Stimulated activated naive CD8-positive, alpha-beta T cell treated with anti-CD3 and anti-CD28 coated beads, Interleukin-15, Interleukin-2, amounts not matched to agents 100 ng/mL and 50 ng/mL, for 24 hours (primary cell): Measurements from ENCODE around the gene HOXC13.
A peak's percentile ranks its signal among the peaks of the same experiment; 100 is the strongest.

ENCODE experiments used
- H3K27ac Mint-ChIP-seq: one replicate; pipeline ENCODE4 v1.8.0; 2021; ENCODE audit warnings: mild to moderate bottlenecking, mixed read lengths
- H3K27me3 Mint-ChIP-seq: one replicate; pipeline ENCODE4 v1.8.0; 2021; ENCODE audit warnings: mixed read lengths
- H3K36me3 Mint-ChIP-seq: one replicate; pipeline ENCODE4 v1.8.0; 2021; ENCODE audit warnings: low read depth, mixed read lengths
- H3K4me1 Mint-ChIP-seq: one replicate; pipeline ENCODE4 v1.8.0; 2021; ENCODE audit warnings: low read depth, mixed read lengths
- H3K4me3 Mint-ChIP-seq: one replicate; pipeline ENCODE4 v1.8.0; 2021; ENCODE audit warnings: mild to moderate bottlenecking, mixed read lengths
- H3K9me3 Mint-ChIP-seq: one replicate; pipeline ENCODE4 v1.8.0; 2021; ENCODE audit warnings: mixed read lengths

HOXC13 gene

DNA sequence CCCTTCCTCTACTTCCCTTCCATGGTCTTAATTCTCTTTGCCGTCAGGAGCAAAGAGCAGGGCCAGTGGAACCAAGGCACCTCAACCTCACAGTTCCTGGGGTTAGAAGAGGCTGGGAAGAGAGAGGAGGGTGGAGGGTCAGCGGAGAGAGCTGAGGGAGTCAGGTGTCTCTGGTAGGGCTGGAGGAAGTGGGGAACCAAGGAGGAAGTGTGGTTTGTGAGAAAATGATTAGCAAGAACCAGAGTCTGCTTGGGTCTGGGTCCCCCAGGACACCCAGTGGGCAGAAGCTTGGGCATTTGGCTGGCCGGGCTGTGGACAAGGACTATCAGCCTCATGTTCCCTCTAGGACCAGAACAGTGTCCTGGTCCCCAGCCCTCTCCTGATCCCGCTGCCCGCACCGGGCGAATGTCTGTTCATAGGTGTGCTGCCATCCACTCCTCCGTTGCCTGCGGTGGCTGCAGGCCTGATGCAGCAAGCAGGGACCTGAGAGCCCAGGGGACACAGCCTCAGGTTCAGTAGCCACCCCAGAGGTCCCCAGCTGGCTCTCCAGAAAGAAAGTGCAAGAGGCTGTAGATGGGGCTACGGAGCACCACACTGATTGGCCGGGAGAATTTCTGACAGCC is 18.4 kb downstream of the HOXC13 start:
- Mint-ChIP-seq H3K36me3 (no peaks in the 10 kb centered on the region), H3K4me3 (no peak overlapping the region), H3K27me3 (peaks cover 89% of the 10 kb centered on the region), H3K27ac (no peak overlapping the region), H3K9me3 (no peaks in the 10 kb centered on the region), H3K4me1 (peaks cover 18% of the 10 kb centered on the region)

- Mint-ChIP-seq H3K36me3 (no peaks in the 10 kb centered on the region), H3K9me3 (no peaks in the 10 kb centered on the region), H3K4me3 (no peak overlapping the region), H3K27me3 (peaks cover 88% of the 10 kb centered on the region), H3K4me1 (peaks cover 17% of the 10 kb centered on the region), H3K27ac (no peak overlapping the region)
Observed at GRCh38 chr12:53958128-53958527, 19.5 kb downstream of the HOXC13 start.

- H3K27me3 Mint-ChIP-seq = peaks cover 88% of the 10 kb centered on the region
- H3K4me1 Mint-ChIP-seq = peaks cover 21% of the 10 kb centered on the region
- H3K36me3 Mint-ChIP-seq = no peaks in the 10 kb centered on the region
- no peak overlapping the region for H3K4me3 Mint-ChIP-seq
- H3K27ac Mint-ChIP-seq = no peak overlapping the region
- H3K9me3 Mint-ChIP-seq = no peaks in the 10 kb centered on the region
Observed at GRCh38 chr12:53959314-53959713, 20.7 kb downstream of the HOXC13 start.

- peak overlapping the region; percentile 61 for H3K27ac Mint-ChIP-seq
Observed at GRCh38 chr12:53960187-53961024, 21.8 kb downstream of the HOXC13 start.

GRCh38 chr12:53961025-53961761 is 22.6 kb downstream of the HOXC13 start:
- Mint-ChIP-seq H3K4me3 (no peak overlapping the region), H3K9me3 (no peaks in the 10 kb centered on the region), H3K4me1 (peaks cover 30% of the 10 kb centered on the region), H3K27ac (no peak overlapping the region), H3K36me3 (no peaks in the 10 kb centered on the region), H3K27me3 (peaks cover 91% of the 10 kb centered on the region)

More at GRCh38 chr12:53960187-53961024, 21.8 kb downstream of the HOXC13 start:
- Mint-ChIP-seq H3K9me3 (no peaks in the 10 kb centered on the region), H3K4me3 (no peak overlapping the region), H3K4me1 (peaks cover 30% of the 10 kb centered on the region), H3K27me3 (peaks cover 91% of the 10 kb centered on the region), H3K36me3 (no peaks in the 10 kb centered on the region)

DNA sequence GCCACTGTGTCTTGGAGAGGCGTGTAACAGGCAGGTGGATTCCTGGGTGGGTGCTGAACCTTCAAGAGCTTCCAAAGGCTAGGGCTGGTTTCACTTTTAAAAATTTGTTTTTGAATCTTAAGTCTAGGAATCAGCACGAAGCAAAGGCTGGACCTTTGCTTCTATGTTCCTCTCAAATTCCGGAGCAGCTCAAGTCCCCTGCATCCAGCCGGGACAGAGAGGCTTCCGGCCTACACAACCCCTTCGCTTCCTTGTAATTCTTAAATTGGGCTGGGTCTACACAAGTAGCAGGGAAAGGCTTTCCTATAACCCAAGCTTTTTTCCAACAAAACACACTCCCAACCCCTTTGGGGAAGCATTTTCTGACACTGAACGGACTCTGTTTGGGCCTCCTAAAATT is 24.4 kb downstream of the HOXC13 start:
- Mint-ChIP-seq H3K36me3 (no peaks in the 10 kb centered on the region), H3K4me3 (no peak overlapping the region), H3K4me1 (peaks cover 32% of the 10 kb centered on the region), H3K27ac (no peak overlapping the region), H3K9me3 (no peaks in the 10 kb centered on the region), H3K27me3 (peaks cover 91% of the 10 kb centered on the region)

DNA sequence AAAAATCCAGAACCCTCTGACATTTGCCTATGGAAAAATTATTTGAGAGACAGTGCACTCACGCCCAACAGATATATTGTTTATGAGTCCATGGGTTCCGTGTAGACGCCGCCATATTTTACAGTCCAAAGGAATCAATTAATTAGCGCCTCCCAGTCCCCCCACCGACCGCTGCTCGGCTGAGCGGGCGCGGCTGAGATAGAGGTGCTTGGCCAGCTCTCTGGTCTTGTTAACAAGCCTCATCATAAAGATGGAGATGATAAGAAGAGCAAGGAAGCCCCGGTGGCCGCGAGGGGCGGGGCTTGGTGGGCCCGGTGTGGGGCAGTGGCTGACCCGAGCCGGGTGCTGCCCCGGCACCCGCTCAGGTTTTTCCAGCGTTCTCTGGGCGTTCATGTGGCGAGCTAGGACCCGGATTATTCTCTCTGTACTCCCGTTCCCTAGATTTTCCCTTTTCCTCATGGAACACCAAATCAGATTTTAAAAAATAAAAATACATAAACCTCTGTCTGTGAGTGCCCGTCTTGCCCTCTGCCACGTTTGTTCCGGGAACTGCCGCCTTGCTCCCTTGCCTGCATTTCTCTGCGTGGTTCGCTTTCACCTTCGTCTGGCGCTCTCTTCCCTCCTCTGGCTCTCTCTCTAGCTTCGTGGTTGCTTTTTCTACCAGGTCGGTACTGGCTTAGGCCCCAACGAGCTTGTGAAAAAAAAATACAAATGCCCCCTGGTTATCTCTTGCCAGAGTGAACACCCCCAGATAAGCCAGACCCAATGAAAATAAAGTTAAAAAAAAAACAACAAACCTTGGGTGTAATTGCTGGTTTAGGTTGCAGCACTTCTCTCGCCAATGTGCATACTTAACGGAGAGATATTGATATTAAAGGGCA is 25.0 kb downstream of the HOXC13 start:
- Mint-ChIP-seq H3K27ac (peak overlapping the region; percentile 55), H3K36me3 (no peaks in the 10 kb centered on the region), H3K27me3 (peaks cover 91% of the 10 kb centered on the region), H3K4me3 (peak overlapping the region; percentile 31), H3K4me1 (peaks cover 32% of the 10 kb centered on the region), H3K9me3 (no peaks in the 10 kb centered on the region)

DNA sequence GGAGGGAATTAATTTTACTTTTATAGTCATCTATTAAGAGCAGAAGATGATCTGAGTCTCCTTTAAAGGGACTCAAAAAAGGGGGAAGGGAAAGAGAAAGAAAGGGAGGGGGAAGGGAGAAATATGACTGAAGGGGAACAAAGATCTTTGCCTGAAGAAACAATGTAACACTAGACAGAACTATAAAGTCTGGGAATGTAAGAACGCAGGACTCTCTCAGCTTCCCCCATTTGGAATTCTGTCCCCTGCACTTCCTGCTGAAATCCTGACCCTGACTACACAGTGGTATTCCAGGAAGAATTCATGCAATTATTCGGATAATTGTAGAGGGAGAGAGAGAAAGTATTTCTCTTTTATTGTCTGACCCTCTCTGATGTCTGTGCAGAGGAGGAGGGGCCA is 25.7 kb downstream of the HOXC13 start:
- H3K36me3 Mint-ChIP-seq = no peaks in the 10 kb centered on the region
- H3K4me3 Mint-ChIP-seq = no peak overlapping the region
- H3K27ac Mint-ChIP-seq = no peak overlapping the region
- H3K27me3 Mint-ChIP-seq = peaks cover 91% of the 10 kb centered on the region
- peaks cover 32% of the 10 kb centered on the region for H3K4me1 Mint-ChIP-seq
- no peaks in the 10 kb centered on the region for H3K9me3 Mint-ChIP-seq

GRCh38 chr12:53965281-53966084 is 26.9 kb downstream of the HOXC13 start:
- peaks cover 29% of the 10 kb centered on the region for H3K4me1 Mint-ChIP-seq
- H3K4me3 Mint-ChIP-seq = peak overlapping the region; percentile 22
- H3K27me3 Mint-ChIP-seq = peaks cover 91% of the 10 kb centered on the region
- no peaks in the 10 kb centered on the region for H3K36me3 Mint-ChIP-seq
- H3K27ac Mint-ChIP-seq = no peak overlapping the region
- H3K9me3 Mint-ChIP-seq = no peaks in the 10 kb centered on the region

DNA sequence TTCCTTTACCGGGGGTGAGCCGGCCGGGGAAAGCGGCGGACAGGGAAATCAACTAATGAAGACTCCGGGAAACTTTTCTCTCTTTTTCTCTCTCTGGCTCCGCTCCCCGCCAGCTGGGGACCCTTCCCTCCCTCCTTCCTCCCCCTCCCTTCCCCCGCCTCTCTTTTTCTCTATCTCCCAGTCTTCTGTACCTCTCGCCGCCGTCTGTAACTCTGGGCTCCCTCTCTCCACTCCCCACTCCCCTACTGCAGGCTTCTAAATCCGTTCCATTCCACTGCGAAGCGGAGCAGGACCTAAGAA is 27.4 kb downstream of the HOXC13 start:
- Mint-ChIP-seq H3K36me3 (no peaks in the 10 kb centered on the region), H3K4me1 (peaks cover 28% of the 10 kb centered on the region), H3K27ac (no peak overlapping the region), H3K9me3 (no peaks in the 10 kb centered on the region), H3K4me3 (peak overlapping the region; percentile 22), H3K27me3 (peaks cover 95% of the 10 kb centered on the region)

DNA sequence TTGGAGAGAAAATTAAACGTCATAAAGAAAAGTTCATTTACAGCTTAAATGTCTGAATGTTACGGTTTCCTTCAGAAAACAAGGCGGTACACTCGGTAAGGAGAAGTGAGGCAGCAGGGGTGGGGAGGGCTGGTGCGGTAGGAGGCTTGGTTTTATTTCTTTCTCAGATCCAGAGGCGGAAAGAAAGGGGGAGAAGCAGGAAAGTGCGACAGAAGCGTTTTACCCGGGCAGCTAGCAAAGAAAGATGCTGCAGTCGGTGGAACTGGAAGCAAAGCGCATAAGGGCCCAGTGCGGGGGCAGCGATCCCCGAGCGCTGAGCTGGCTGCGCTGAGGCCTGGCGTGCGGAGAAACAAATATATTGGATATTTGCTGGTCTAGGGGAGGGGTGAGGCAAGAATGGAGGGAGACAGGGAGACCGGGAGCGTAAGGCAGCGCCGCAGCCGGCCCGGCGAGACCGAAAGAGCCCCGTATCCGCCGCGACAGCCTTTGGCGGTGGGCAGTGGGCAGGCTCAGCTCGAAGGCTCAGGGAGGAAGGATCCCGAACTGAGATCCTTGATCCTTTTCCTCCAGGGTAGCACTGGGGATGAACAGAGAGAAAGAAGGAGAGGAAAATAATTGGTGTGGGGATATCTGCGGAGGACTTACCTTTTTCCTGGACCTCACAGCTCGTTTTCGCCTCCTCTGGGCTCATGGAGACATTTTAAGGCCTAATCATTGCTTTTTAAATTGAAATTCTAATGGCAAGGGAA is 27.9 kb downstream of the HOXC13 start:
- no peaks in the 10 kb centered on the region for H3K9me3 Mint-ChIP-seq
- H3K27ac Mint-ChIP-seq = no peak overlapping the region
- peaks cover 99% of the 10 kb centered on the region for H3K27me3 Mint-ChIP-seq
- H3K4me3 Mint-ChIP-seq = peak overlapping the region; percentile 14
- no peaks in the 10 kb centered on the region for H3K36me3 Mint-ChIP-seq
- H3K4me1 Mint-ChIP-seq = peaks cover 28% of the 10 kb centered on the region

- Mint-ChIP-seq H3K36me3 (no peaks in the 10 kb centered on the region), H3K4me3 (no peak overlapping the region), H3K27ac (no peak overlapping the region), H3K9me3 (no peaks in the 10 kb centered on the region), H3K4me1 (peaks cover 28% of the 10 kb centered on the region), H3K27me3 (peaks cover 99% of the 10 kb centered on the region)
Observed at GRCh38 chr12:53967421-53967925, 28.8 kb downstream of the HOXC13 start.
